Stimulated activated CD4-positive, alpha-beta T cell treated with anti-CD3 and anti-CD28 coated beads, Interleukin-12 subunit alpha, Interleukin-12 subunit beta, amount 100 ng/mL, for 4 hours (primary cell): Measurements from ENCODE around the gene CLDN22.

Experiments
- DNase-seq: peaks from one replicate; pipeline ENCODE4 v3.0.0-alpha.2; 2020

The CLDN22 gene

GRCh38 chr4:183318656-183319055, 1.4 kb downstream of the CLDN22 start:
- no peak for DNase-seq

- DNase-seq = no peak
Measured at GRCh38 chr4:183314806-183315205, 5.3 kb downstream of the CLDN22 start.

GRCh38 chr4:183314336-183314735, 5.7 kb downstream of the CLDN22 start:
- DNase-seq = no peak

GRCh38 chr4:183312841-183313240, 7.2 kb downstream of the CLDN22 start:
- no peak for DNase-seq

- no peak for DNase-seq
Measured at GRCh38 chr4:183306811-183307210, 13.3 kb downstream of the CLDN22 start.

GRCh38 chr4:183304538-183304937, 15.5 kb downstream of the CLDN22 start:
- DNase-seq = no peak

- no peak for DNase-seq
Measured at GRCh38 chr4:183304067-183304466, 16.0 kb downstream of the CLDN22 start.

GRCh38 chr4:183303301-183303700, 16.8 kb downstream of the CLDN22 start:
- DNase-seq = no peak

GRCh38 chr4:183300655-183301054, 19.4 kb downstream of the CLDN22 start:
- no peak for DNase-seq

- no peak for DNase-seq
Measured at GRCh38 chr4:183300070-183300469, 20.0 kb downstream of the CLDN22 start.

- no peak for DNase-seq
Measured at GRCh38 chr4:183299464-183299863, 20.6 kb downstream of the CLDN22 start.

- DNase-seq = no peak
Measured at GRCh38 chr4:183297675-183298074, 22.4 kb downstream of the CLDN22 start.

GRCh38 chr4:183295711-183296110, 24.4 kb downstream of the CLDN22 start:
- no peak for DNase-seq

GRCh38 chr4:183291070-183291469, 29.0 kb downstream of the CLDN22 start:
- no peak for DNase-seq

GRCh38 chr4:183289688-183290087, 30.4 kb downstream of the CLDN22 start:
- no peak for DNase-seq

GRCh38 chr4:183288955-183289354, 31.1 kb downstream of the CLDN22 start:
- no peak for DNase-seq

- no peak for DNase-seq
Measured at GRCh38 chr4:183287677-183288076, 32.4 kb downstream of the CLDN22 start.

GRCh38 chr4:183287309-183287659, 32.8 kb downstream of the CLDN22 start:
- DNase-seq = no peak

- DNase-seq = no peak
Measured at GRCh38 chr4:183286590-183287308, 33.3 kb downstream of the CLDN22 start.

GRCh38 chr4:183285886-183286285, 34.2 kb downstream of the CLDN22 start:
- DNase-seq = no peak

GRCh38 chr4:183284965-183285364, 35.1 kb downstream of the CLDN22 start:
- no peak for DNase-seq

- DNase-seq = no peak
Measured at GRCh38 chr4:183284258-183284785, 35.8 kb downstream of the CLDN22 start.

- DNase-seq = no peak
Measured at GRCh38 chr4:183276106-183276505, 44.0 kb downstream of the CLDN22 start.

GRCh38 chr4:183272384-183272783, 47.7 kb downstream of the CLDN22 start:
- no peak for DNase-seq

- DNase-seq = no peak
Measured at GRCh38 chr4:183268556-183268955, 51.5 kb downstream of the CLDN22 start.
